NCI-H446 (cell line): ENCODE measurements around the gene CCDC183.
"Not testable (repeated sequence)": the region's sequence is repeated elsewhere in the genome, so short reads cannot be mapped to it uniquely, and the experiment has no call there.

Experiments used
- DNase-seq, 2 experiments: peaks; one replicate each; lab custom pipeline; 2025; lab: John Stamatoyannopoulos, UW

The CCDC183 gene

DNA sequence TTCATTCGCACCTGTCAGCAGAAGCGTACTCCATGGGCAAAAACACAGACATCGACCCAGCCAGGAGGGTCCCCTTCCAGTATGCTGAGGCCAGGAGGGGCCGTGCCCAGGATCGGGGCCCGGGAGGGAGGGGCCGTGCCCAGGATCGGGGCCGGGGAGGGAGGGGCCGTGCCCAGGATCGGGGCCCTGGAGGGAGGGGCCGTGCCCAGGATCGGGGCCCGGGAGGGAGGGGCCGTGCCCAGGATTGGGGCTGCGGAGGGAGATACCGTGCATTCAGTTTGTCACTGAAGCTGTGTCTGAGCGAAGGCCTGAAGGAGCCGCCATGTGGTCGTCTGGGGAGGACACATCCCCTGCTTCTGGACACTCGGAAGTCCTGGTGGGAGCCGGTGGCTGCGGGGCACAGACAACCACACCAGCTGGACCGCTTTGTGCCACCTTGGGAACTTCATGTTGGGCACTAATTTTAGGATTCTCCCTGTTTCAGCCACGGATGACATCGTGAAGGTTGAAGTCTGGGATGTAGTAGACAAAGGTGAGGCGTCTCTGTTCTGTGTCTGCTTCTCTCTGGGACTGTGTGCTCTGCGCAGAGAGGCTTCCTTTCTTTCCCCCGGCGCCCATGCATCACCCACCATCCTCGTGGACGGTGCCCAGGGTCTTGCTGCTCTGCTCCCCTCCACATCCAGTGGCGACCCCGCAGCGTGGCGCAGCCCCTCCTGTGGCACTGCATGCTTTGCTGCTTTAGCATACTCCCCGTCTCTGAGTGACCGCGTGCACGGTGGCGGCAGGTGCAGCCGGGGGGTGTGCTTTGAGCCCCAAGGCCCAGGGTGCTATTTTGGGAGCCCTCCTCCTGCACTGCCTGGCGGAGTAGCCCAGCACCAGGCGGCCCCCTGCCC, 29.4 kb downstream of the CCDC183 start:
- no peak for DNase-seq

- DNase-seq: no peak
Observed at GRCh38 chr9:136826188-136826541, 30.0 kb downstream of the CCDC183 start.

GRCh38 chr9:136826703-136827582, 30.8 kb downstream of the CCDC183 start:
- no peak for DNase-seq

DNA sequence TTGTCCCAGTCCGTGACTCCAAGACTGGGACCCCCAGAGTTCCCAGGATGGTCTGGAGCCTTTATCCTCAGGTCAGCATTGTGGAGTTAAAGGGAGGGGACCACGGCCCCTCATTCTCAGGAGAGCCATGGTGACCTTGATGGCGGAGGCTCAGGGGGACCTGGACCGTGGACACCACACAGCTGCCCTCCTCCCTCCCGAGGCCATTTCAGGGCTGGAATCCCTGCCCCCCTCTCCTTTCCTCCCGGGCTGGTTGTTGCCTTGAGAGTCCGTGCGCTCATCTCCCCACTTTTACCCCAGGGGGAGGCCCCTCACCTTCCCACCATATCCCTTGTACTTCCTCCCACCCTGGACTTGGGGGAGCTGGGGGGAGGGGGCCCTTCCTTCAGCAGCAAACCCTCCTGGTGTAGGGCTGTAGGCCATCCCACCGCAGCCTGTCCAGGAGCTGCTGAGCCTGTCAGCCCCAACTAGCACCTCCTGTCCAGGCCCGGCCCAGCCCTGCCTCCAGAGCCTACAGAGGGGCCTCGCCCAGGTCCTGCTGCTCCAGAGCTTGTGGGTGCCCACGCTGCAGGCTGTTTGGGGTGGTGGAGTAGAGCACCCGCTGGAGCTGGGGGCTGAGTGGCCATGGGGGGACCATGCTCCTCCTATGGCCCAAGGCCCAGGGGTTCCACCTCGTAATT, 31.8 kb downstream of the CCDC183 start:
- DNase-seq: no peak

GRCh38 chr9:136828474-136829140, 32.5 kb downstream of the CCDC183 start:
- no peak for DNase-seq

DNA sequence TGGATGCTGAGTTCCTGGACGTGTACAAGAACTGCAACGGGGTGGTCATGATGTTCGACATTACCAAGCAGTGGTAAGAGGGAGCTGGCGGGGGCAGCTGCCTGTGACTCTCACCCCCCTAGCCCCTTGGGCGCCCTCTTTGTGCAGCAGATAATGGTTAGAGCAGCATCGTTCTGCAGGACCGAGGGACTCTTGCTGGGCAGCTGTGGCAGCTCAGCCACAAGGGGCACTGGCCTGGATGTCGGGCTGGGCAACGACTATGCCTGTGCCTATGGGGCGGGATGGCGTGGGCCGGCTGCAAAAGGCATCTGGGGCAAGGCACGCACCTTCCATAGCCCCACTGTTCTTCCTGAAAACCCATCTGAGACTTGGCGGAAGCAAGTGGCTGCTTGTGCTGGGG, 33.3 kb downstream of the CCDC183 start:
- DNase-seq: no peak

DNA sequence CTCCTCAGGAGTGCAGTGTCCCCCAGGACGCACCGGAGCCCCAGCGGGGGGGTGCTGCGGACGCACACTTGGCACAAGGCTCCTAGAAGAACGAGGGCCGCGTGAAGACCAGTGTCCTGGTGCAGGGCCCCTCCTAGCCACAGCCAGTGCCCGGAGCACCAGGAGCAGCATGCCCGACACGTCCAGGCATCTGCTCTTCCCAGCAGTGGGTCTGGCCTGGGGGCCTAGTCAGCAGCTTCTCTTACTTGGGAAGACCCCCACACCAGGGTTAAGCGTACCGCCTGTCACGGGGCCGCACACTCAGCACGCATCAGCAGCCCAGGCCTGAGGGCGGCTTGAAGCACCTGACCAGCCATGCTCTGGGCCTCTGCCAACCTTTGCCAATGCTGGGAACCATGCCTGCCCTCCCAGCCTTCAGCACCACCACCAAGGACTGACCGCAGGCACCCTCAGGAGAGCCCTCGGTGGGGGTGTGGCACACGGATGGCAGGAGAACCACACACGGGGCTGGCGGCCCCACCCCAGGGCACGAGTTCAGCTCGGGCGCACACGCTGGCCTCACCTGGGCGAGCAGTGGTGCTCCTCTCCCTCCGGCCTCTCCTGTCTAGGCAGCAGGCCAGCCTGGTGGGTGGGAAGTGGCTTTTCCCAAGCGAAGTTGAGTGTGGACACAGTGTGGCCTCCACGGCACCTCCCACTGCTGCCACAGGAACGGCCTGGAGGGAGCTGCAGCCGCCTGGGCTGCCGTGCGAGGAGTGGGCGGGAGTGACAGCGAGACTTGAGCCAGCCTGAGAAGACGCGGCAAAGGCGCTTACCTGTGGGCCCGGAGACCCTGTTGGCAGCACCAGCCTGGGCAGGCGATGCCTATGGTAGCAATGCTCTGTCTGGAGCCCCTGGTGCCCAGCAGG, 34.1 kb downstream of the CCDC183 start:
- no peak for DNase-seq

- DNase-seq: no peak
Observed at GRCh38 chr9:136831002-136831719, 35.0 kb downstream of the CCDC183 start.

DNA sequence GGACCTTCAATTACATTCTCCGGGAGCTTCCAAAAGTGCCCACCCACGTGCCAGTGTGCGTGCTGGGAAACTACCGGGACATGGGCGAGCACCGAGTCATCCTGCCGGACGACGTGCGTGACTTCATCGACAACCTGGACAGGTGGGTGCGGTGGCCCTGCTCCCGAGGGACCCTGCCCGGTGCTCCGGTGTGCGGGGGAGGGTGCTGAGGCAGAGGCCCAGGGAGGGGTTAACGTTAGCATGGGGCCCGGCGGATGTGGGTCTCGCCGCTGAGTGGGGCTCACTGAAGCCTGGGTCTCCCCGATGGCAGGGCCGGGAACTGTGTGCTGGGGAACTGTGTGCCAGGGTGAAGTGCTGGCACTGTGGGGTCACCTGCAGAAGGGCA, 35.6 kb downstream of the CCDC183 start:
- DNase-seq: no peak

- DNase-seq: no peak
Observed at GRCh38 chr9:136832581-136832980, 36.4 kb downstream of the CCDC183 start.

GRCh38 chr9:136833381-136834048, 37.4 kb downstream of the CCDC183 start:
- DNase-seq: not testable (repeated sequence)

GRCh38 chr9:136835162-136835931, 39.2 kb downstream of the CCDC183 start:
- DNase-seq: no peak

DNA sequence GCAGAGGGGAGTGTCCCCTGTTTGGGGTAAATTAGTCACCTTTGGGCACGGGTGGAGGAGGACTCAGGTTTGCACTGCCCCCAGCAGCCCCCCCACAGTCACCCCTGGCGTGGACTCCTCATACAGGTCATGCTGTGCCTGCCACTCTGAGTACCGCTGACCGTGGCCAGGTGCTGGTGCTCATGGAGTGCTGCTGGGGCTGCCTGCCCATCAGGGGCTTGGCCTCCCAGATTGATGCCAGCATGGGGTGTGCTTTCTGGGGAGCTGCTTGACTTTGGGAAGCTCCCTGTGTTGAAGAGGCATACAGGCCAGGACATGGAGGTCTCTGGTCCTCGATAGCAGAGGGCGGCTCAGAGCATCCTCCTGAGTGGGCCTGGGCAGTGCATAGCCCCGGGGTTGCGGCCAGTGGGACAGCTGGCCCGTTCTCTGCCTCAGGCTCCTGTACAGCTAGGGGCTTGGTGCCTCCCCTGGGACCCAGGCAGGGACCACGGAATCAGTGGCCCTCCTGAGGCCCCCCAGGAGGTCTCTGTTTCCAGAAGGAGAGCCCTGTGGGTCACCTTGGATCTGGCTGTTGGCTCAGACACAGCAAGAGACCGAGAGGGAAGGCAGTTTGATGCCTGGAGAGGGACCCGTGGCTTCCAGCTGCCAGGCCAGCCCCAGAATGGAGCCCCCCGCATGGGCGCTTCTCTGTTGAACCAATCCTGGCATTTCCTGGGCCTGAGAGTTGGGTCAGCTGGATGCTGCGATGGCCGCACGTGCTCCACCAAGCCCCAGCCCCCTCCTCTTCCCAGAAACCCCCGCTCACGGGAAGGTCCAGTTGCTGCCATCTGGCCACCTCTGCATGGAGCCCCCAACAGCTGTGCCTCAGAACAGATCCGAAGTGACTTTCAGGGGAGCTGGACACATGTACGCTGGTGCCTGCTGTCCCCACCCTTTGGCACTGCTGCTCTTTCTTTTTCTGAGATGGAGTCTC, 40.1 kb downstream of the CCDC183 start:
- no peak for DNase-seq

- no peak for DNase-seq
Observed at GRCh38 chr9:136837146-136837855, 41.2 kb downstream of the CCDC183 start.

DNA sequence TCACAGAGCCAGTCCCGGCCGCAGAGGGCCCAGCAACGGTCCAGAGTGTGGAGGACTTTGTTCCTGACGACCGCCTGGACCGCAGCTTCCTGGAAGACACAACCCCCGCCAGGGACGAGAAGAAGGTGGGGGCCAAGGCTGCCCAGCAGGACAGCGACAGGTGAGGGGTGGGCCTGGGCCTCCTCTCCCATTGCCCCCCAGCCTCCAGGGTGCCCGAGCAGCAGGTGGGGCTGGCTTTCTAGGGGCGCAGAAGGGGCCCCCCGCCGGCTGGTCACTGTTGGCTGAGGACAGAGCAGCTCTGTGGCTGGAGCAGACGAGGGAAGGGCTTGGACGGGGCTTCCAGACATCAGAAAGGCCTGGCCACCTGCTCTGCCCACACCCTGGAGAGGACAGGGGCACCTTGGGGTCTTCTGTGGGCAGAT, 41.7 kb downstream of the CCDC183 start:
- not testable (repeated sequence) for DNase-seq

DNA sequence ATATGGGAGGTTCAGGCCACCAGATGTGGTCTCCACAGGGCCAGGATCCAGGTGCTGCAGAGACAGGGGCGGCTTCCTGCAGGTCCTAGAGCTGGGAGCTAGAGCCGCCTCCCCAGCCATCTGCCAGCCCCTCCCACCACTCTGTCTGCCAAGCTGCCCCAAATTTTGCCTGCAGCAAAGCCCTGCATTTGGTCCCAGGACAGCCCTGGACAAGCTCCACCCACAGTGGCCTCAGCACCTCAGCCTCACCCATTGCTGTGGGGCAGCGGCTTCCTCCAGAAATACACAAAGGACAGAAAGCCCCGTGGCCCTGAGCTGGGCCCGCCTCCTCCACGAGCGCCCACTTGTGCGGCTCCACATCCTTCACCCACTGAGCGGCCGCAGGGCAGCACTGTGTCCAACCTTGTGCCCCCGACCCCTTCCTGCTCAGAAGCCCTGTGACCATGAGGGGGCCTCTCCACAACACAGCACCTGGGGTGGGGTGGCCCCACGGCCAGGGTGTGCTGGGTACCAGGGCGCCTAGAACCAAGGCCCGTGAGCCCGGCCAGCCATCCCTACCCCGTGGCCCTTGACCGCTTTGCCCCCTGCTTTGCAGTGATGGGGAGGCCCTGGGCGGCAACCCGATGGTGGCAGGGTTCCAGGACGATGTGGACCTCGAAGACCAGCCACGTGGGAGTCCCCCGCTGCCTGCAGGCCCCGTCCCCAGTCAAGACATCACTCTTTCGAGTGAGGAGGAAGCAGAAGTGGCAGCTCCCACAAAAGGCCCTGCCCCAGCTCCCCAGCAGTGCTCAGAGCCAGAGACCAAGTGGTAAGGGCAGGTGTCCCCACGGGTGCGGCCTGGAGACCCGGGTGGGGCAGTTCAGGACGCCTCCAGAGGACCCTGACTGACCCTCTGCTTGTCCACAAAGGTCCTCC, 42.4 kb downstream of the CCDC183 start:
- DNase-seq: no peak
